Measurements from ENCODE around the gene RGSL1. TPM values are rescaled to one million over a fixed set of nuclear protein-coding genes. Genes with fewer than 3 reads are reported as not detected.

The RGSL1 gene
- total RNA-seq, 1 donor from 2014 or later, result not detected

DNA sequence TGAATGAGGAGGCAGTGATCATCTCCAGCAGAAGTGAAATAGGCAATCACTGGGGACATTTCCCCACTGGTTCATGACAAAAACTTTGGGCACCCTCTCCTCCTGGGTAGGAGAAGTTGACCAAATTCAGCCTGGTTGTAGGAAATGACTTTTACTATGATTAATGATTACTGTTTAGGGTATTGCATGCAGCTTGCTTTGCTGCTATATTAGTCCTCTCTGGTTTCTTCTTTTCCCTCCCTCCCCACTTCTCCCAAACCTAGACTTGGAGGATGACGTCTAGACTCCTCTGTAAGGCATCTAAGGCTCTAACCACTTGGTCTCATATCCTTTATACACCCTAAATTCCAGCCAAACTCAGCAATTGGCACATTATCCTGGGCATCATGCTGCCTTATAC, 157.6 kb downstream of the RGSL1 start:
- H3K4me1 Mint-ChIP-seq, result peaks cover 59% of the 10 kb centered on the region
- TF ChIP-seq, protein P1, sequence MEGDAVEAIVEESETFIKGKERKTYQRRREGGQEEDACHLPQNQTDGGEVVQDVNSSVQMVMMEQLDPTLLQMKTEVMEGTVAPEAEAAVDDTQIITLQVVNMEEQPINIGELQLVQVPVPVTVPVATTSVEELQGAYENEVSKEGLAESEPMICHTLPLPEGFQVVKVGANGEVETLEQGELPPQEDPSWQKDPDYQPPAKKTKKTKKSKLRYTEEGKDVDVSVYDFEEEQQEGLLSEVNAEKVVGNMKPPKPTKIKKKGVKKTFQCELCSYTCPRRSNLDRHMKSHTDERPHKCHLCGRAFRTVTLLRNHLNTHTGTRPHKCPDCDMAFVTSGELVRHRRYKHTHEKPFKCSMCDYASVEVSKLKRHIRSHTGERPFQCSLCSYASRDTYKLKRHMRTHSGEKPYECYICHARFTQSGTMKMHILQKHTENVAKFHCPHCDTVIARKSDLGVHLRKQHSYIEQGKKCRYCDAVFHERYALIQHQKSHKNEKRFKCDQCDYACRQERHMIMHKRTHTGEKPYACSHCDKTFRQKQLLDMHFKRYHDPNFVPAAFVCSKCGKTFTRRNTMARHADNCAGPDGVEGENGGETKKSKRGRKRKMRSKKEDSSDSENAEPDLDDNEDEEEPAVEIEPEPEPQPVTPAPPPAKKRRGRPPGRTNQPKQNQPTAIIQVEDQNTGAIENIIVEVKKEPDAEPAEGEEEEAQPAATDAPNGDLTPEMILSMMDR (conservative IDR thresholded peaks at IDR 0.05), result no peak
- no peak overlapping the region for H3K27ac Mint-ChIP-seq (ENCODE audit: unreplicated experiment)
- H3K4me3 Mint-ChIP-seq, result no peak overlapping the region
- DNase-seq (ENCODE audit: low read depth, low spot score), result no peak
- no peaks in the 10 kb centered on the region for H3K27me3 Mint-ChIP-seq (ENCODE audit: low read depth)
- no peaks in the 10 kb centered on the region for H3K9me3 Mint-ChIP-seq
- no peaks in the 10 kb centered on the region for H3K36me3 Mint-ChIP-seq (ENCODE audit: low read depth)

DNA sequence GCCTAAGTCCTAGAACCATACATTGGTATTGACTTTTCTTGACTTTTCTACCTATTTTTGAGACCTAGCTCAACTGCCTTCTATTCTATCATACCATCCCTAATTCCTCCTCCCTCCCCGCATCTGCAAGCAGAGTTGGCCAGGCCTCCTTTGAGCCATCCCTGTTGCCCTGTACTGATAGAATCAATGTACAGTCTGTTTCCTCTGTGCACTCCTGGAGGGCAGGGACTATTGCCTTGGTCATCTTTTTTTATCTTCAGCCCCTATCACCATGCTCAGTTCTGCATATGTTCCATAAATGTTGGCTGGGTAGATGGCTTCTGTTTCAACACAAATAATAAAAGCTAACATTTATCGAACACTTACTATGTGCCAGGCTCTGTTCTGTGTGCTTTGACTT, 158.3 kb downstream of the RGSL1 start:
- Mint-ChIP-seq H3K36me3 (ENCODE audit: low read depth) (no peaks in the 10 kb centered on the region), H3K4me1 (peaks cover 64% of the 10 kb centered on the region), H3K9me3 (no peaks in the 10 kb centered on the region), H3K27me3 (ENCODE audit: low read depth) (peaks cover under 1% of the 10 kb centered on the region), H3K27ac (ENCODE audit: unreplicated experiment) (peak overlapping the region; percentile 68), H3K4me3 (no peak overlapping the region)
- TF ChIP-seq, protein P1 (conservative IDR thresholded peaks at IDR 0.05), result no peak
- DNase-seq (ENCODE audit: low read depth, low spot score), result no peak

DNA sequence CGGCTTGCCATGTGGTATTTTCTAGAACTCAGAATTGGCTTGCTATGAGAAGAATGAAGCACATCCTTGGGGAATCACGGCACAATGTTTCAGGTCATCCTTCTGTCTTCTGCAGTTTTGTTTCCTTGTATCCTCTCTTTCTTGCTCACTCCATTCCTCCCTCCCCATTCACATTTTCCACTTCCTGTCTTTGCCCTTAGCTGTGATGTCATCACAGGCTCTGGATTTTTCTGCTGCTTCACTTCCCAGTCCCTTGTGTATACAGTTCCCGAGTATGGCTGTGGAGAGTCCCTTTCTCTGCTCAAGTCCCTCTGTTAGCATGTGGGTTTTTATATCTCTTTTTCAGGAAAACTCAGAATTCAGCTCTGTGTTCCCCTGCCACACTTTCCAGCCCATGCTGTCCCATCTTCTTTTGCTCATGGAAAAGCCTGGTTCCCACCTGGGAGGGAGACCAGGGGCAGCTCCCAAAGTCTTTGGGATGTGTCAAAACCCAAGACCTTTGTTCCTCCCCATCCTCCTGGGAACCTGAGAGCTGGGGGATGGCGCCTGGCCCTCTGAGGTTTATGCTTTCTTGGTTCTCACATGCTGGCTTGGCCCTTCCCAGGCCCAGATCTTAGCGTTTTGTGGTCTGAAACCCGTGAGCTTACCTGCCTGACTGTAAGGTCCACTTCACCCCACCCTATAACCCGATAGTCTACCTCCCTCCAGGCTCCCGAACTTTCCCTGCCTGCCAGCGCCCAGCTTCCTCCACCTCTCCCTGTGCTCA, 159.1 kb downstream of the RGSL1 start:
- TF ChIP-seq, protein P1 (conservative IDR thresholded peaks at IDR 0.05), result no peak
- DNase-seq (ENCODE audit: low read depth, low spot score), result no peak
- H3K4me1 Mint-ChIP-seq, result peaks cover 67% of the 10 kb centered on the region
- H3K9me3 Mint-ChIP-seq, result no peaks in the 10 kb centered on the region
- H3K27me3 Mint-ChIP-seq (ENCODE audit: low read depth), result peaks cover 3% of the 10 kb centered on the region
- H3K4me3 Mint-ChIP-seq, result no peak overlapping the region
- no peak overlapping the region for H3K27ac Mint-ChIP-seq (ENCODE audit: unreplicated experiment)
- H3K36me3 Mint-ChIP-seq (ENCODE audit: low read depth), result no peaks in the 10 kb centered on the region

Other genes starting within 250 kb of the RGSL1 start
- gene GLUL, start 58.4 kb upstream of the RGSL1 start, total RNA-seq, result 522 and 529 TPM in 2 replicates
- not detected in 2 replicates for gene TEDDM1, start 49.5 kb upstream of the RGSL1 start, total RNA-seq
- gene RNASEL, start 139.1 kb downstream of the RGSL1 start, total RNA-seq, result 3.3 and 3.4 TPM in 2 replicates
- gene RGS16, start 154.2 kb downstream of the RGSL1 start, total RNA-seq, result 5.8 and 6.4 TPM in 2 replicates
- gene RGS8, start 234.4 kb downstream of the RGSL1 start, total RNA-seq, result 1.8 and 2.4 TPM in 2 replicates

All from neural crest cell (in vitro differentiated cells).